Activated CD8-positive, alpha-beta T cell treated with anti-CD3 and anti-CD28 coated beads for 36 hours (primary cell): ENCODE measurements around the gene MAP3K10. TPM values are rescaled to one million over a fixed set of nuclear protein-coding genes. Genes with fewer than 3 reads are reported as not detected.

Experiments
- ATAC-seq: fragments of 200-7000 bp; cut with Tn5 transposase; one replicate; pipeline ENCODE4 v1.10.0; 2021; ENCODE audit warnings: mild to moderate bottlenecking, moderate library complexity
- CTCF ChIA-PET: fragments of 350-600 bp; sonication (Branson Sonifier 250); formaldehyde crosslinking; loops from one replicate; lab custom pipeline; 2021; ENCODE audit warnings: antibody characterized with exemption; lab: Charles Lee
- POLR2A ChIA-PET: fragments of 350-600 bp; sonication (Branson Sonifier 250); formaldehyde crosslinking; loops from one replicate; lab custom pipeline; 2021; ENCODE audit warnings: antibody characterized with exemption; lab: Charles Lee
- DNase-seq: peaks from one replicate; pipeline ENCODE4 v3.0.0-alpha.2; 2020
- H3K27ac Mint-ChIP-seq: one replicate; pipeline ENCODE4 v1.8.0; 2021; ENCODE audit warnings: mild to moderate bottlenecking, mixed read lengths
- H3K27me3 Mint-ChIP-seq: one replicate; pipeline ENCODE4 v1.8.0; 2021; ENCODE audit warnings: mixed read lengths
- H3K36me3 Mint-ChIP-seq: one replicate; pipeline ENCODE4 v1.8.0; 2021; ENCODE audit warnings: low read depth, mixed read lengths
- H3K4me1 Mint-ChIP-seq: one replicate; pipeline ENCODE4 v1.8.0; 2021; ENCODE audit warnings: low read depth, mixed read lengths
- H3K4me3 Mint-ChIP-seq: one replicate; pipeline ENCODE4 v1.8.0; 2021; ENCODE audit warnings: mild to moderate bottlenecking, moderate library complexity, mixed read lengths
- H3K9me3 Mint-ChIP-seq: one replicate; pipeline ENCODE4 v1.8.0; 2021; ENCODE audit warnings: mixed read lengths
- CTCF ChIP-seq: fragments of 200-600 bp; IDR thresholded peaks from one replicate; pipeline ENCODE4 v1.8.0; 2022; ENCODE audit warnings: antibody characterized with exemption, mild to moderate bottlenecking
- intact Hi-C: fragments of 100-400 bp; cut with micrococcal nuclease; formaldehyde crosslinking; loops from one replicate; pipeline ENCODE4 v1.10.0; 2022
- total RNA-seq, 2 experiments: library from RNA; stranded (reverse); gene quantifications; one replicate each; pipeline ENCODE4 v1.2.3, GENCODE V29; 2021

MAP3K10 gene
- total RNA-seq, 2 experiments from 2014 or later, result 11.3 to 12.6 TPM

- H3K9me3 Mint-ChIP-seq, result no peaks in the 10 kb centered on the region
- no peak overlapping the region for H3K4me3 Mint-ChIP-seq
- DNase-seq, result no peak
- ATAC-seq, result no peak
- no peaks in the 10 kb centered on the region for H3K4me1 Mint-ChIP-seq
- TF ChIP-seq CTCF, result no peak
- H3K27ac Mint-ChIP-seq, result no peak overlapping the region
- ChIA-PET POLR2A (no interaction called here), CTCF (interaction anchor here (0.6 to 0.9 kb wide), 2 partner anchors 29 to 61 kb away, joined by 4 read pairs; no protein-coding TSS in a partner anchor)
- intact Hi-C loops, result no loop called here
- peaks cover 9% of the 10 kb centered on the region for H3K36me3 Mint-ChIP-seq
- H3K27me3 Mint-ChIP-seq, result no peaks in the 10 kb centered on the region
Measured at GRCh38 chr19:40200341-40201099, 9.3 kb downstream of the MAP3K10 start.

- H3K36me3 Mint-ChIP-seq, result peaks cover 12% of the 10 kb centered on the region
- TF ChIP-seq CTCF, result no peak
- no peak overlapping the region for H3K27ac Mint-ChIP-seq
- no peak for ATAC-seq
- POLR2A ChIA-PET, result interaction anchor here (1.0 kb wide), 1 partner anchor 32 kb away, joined by 4 read pairs; no protein-coding TSS in a partner anchor
- CTCF ChIA-PET, result no interaction called here
- no peak overlapping the region for H3K4me3 Mint-ChIP-seq
- H3K27me3 Mint-ChIP-seq, result no peaks in the 10 kb centered on the region
- intact Hi-C loops, result no loop called here
- H3K9me3 Mint-ChIP-seq, result no peaks in the 10 kb centered on the region
- no peaks in the 10 kb centered on the region for H3K4me1 Mint-ChIP-seq
- DNase-seq, result no peak
Measured at GRCh38 chr19:40204381-40204780, 13.2 kb downstream of the MAP3K10 start.

GRCh38 chr19:40205760-40206159, 14.5 kb downstream of the MAP3K10 start:
- intact Hi-C loops, result no loop called here
- ChIA-PET POLR2A (interaction anchor here (2.0 kb wide), 1 partner anchor 9 kb away, joined by 6 read pairs; no protein-coding TSS in a partner anchor), CTCF (no interaction called here)
- H3K27me3 Mint-ChIP-seq, result no peaks in the 10 kb centered on the region
- TF ChIP-seq CTCF, result no peak
- H3K27ac Mint-ChIP-seq, result no peak overlapping the region
- no peak overlapping the region for H3K4me3 Mint-ChIP-seq
- DNase-seq, result no peak
- H3K9me3 Mint-ChIP-seq, result no peaks in the 10 kb centered on the region
- peaks cover 13% of the 10 kb centered on the region for H3K36me3 Mint-ChIP-seq
- H3K4me1 Mint-ChIP-seq, result no peaks in the 10 kb centered on the region
- no peak for ATAC-seq

GRCh38 chr19:40208602-40209001, 17.4 kb downstream of the MAP3K10 start:
- ATAC-seq (no peak), DNase-seq (no peak)
- H3K27ac Mint-ChIP-seq, result no peak overlapping the region
- peaks cover 15% of the 10 kb centered on the region for H3K36me3 Mint-ChIP-seq
- no peaks in the 10 kb centered on the region for H3K9me3 Mint-ChIP-seq
- TF ChIP-seq CTCF, result no peak
- ChIA-PET POLR2A (interaction anchor here (0.9 kb wide), 1 partner anchor 10 kb away, joined by 3 read pairs; no protein-coding TSS in a partner anchor), CTCF (no interaction called here)
- intact Hi-C loops, result no loop called here
- no peak overlapping the region for H3K4me3 Mint-ChIP-seq
- H3K27me3 Mint-ChIP-seq, result no peaks in the 10 kb centered on the region
- no peaks in the 10 kb centered on the region for H3K4me1 Mint-ChIP-seq

- H3K27me3 Mint-ChIP-seq, result no peaks in the 10 kb centered on the region
- no peak overlapping the region for H3K27ac Mint-ChIP-seq
- no peak overlapping the region for H3K4me3 Mint-ChIP-seq
- ChIA-PET CTCF (interaction anchor here (0.6 to 1.1 kb wide), 2 partner anchors 12 to 418 kb away, joined by 3 read pairs; no protein-coding TSS in a partner anchor), POLR2A (no interaction called here)
- DNase-seq (no peak), ATAC-seq (no peak)
- H3K4me1 Mint-ChIP-seq, result no peaks in the 10 kb centered on the region
- TF ChIP-seq CTCF, result no peak
- H3K36me3 Mint-ChIP-seq, result peaks cover 11% of the 10 kb centered on the region
- intact Hi-C loops, result no loop called here
- no peaks in the 10 kb centered on the region for H3K9me3 Mint-ChIP-seq
Measured at GRCh38 chr19:40210889-40211288, 19.7 kb downstream of the MAP3K10 start.
